GM12873 (cell line): ENCODE measurements around the gene CFAP299.

Experiments
- TF ChIP-seq, protein P1 (sequence below): IDR thresholded peaks from 2 replicates; pipeline ENCODE4 v1.5.1; 2012; ENCODE audit warnings: low read depth, mild to moderate bottlenecking, moderate library complexity, low read length, control low read depth; ENCODE audit not compliant: insufficient read depth; ENCODE audit errors: missing control alignments

Gene CFAP299

DNA sequence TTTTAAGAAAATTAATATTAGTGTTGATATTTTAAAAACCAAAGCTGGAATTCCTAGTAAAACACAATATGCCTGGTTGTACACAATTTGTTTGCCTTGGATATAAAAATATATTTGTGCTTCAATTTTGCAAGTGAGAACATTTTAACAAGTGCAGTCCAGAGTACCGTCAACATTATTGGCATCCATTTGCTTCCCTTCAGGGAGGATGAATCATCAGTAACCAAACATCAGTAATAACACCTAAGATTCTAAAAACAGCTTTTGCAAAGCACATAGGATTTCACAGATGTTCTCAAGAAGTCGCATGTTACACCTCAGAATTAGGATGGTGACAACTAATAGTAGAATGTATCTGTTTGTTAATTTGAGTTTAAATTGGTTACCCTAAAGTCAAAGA lies 432.4 kb downstream of the CFAP299 start:
- TF ChIP-seq, protein P1, sequence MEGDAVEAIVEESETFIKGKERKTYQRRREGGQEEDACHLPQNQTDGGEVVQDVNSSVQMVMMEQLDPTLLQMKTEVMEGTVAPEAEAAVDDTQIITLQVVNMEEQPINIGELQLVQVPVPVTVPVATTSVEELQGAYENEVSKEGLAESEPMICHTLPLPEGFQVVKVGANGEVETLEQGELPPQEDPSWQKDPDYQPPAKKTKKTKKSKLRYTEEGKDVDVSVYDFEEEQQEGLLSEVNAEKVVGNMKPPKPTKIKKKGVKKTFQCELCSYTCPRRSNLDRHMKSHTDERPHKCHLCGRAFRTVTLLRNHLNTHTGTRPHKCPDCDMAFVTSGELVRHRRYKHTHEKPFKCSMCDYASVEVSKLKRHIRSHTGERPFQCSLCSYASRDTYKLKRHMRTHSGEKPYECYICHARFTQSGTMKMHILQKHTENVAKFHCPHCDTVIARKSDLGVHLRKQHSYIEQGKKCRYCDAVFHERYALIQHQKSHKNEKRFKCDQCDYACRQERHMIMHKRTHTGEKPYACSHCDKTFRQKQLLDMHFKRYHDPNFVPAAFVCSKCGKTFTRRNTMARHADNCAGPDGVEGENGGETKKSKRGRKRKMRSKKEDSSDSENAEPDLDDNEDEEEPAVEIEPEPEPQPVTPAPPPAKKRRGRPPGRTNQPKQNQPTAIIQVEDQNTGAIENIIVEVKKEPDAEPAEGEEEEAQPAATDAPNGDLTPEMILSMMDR: no peak

DNA sequence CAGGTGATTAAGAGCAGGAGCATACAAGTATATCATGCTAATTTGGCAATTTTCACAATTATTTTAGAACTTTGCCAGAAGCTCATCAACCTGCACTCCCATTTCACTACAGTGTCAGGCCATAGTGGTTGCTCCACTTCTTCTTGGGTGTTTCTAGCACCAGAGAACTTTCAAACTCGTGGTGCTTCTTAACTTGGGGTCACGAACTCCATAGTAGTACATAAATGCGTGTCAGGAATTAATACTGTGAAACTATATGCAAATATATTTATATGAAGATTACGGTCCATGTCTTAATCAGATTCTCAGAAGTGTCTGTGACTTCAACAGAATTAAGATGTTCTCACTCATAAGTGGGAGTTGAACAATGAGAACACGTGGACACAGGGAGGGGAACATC lies 440.6 kb downstream of the CFAP299 start:
- TF ChIP-seq, protein P1: no peak

DNA sequence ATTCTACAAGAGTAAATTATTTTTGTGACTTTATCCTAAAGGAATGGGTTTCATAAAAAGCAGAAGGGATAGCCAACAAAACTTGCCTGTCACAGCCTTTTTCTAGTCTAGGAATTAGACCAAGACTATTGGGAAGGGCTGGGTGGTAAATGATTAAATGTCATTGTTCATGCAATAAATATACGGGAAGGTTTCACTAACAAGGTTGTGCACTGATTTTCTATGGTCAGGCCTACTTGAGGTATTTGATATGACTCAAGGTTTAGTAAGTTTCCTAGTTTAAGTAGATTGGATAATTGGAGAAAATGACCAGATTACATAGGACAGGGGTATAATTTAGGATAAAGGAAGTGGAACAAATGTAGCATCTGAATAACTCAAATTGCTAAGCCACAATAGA lies 445.9 kb downstream of the CFAP299 start:
- TF ChIP-seq, protein P1: no peak

DNA sequence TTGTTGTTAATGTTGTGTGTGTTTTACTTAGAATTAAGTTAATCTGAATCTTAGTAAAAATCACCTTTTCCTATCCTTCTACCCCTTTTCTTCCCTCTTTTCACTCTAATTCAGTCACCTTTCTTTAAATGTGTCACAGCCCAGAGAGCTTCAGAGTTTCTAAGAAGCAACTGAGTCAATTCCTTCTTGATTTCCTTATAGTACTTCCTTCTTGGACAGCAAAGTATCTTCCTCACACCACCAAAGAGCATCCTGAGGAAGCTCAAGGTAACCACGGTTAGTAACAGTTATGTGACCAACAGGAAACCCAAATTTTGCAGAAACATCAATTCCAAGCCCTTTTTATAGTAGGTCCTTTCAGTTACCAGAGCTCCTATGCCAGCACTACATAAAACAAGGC lies 451.8 kb downstream of the CFAP299 start:
- TF ChIP-seq, protein P1: no peak

DNA sequence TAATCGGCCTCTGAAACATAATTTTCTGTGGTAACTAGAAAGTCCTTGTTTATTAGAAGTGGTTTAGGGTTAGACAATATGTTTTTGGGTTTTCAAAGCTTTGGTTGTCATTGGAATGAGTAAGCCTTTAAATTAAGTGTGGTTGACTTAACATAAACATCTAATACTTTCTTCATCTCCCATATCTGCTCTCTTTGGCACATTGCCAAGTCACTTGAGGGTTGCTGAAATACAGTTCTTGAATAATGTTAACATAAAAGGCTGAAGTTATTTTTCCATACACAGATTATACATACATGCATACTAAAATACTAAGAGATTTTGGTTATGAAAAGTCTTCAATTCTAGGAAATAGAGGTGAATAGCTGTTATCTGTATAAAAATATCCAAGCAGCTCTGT lies 453.3 kb downstream of the CFAP299 start:
- TF ChIP-seq, protein P1: no peak

DNA sequence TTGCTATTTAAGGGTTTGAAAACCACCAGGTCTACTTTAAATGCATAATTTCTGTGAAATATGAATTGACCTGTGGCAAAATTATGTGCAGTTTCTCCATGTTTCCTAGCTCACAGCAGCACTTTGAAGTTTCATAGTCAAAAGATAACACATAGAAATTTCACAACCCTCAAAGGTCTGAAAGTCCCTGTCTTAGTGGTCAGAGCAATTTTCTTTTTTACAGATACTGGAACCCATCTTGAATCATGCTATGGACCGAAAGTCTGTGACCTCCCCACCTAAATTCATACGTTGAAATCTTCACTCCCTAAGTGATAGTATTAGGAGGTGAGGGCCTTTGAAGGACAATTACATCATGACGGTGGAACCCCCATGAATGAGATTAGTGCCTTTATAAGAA lies 454.6 kb downstream of the CFAP299 start:
- TF ChIP-seq, protein P1: no peak

DNA sequence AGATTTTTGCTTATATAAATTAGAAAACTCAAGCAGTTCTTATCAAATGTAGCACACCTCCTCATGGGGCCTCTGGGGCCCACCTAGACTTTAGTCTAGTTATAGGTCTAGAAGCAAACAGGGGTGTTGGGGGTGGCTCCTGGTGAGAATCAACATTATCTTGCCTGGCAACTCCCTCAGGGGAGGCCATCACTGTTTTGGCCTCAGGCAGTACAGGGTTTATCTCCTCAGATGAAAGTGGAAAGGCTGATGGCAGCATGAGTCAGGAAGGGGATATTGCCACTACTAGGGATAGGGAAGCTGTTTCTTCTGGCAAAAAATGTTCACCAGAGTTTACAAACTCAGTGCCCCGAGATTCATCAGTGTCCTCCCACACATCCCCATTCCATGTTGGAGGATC lies 462.6 kb downstream of the CFAP299 start:
- TF ChIP-seq, protein P1: no peak
